Renal pelvis (tissue), 4 donors: ENCODE measurements around the gene SAMD3. TPM values are rescaled to one million over a fixed set of nuclear protein-coding genes. Genes with fewer than 3 reads are reported as not detected.
"Not testable (repeated sequence)": the region's sequence is repeated elsewhere in the genome, so short reads cannot be mapped to it uniquely, and the experiment has no call there.

Experiments
- DNase-seq: peaks from one replicate; pipeline ENCODE4 v3.0.0-alpha.2; 2013
- polyA plus RNA-seq, 3 donors: library from polyadenylated mRNA; unstranded; fragments of 120-200 nt; gene quantifications; one replicate each; pipeline ENCODE4 v1.2.1, GENCODE V29; 2013; ENCODE audit not compliant: insufficient read length in 3 of 3

Gene SAMD3
- polyA plus RNA-seq, 3 donors, result 0.64 to 1.0 (median 0.90) TPM

DNA sequence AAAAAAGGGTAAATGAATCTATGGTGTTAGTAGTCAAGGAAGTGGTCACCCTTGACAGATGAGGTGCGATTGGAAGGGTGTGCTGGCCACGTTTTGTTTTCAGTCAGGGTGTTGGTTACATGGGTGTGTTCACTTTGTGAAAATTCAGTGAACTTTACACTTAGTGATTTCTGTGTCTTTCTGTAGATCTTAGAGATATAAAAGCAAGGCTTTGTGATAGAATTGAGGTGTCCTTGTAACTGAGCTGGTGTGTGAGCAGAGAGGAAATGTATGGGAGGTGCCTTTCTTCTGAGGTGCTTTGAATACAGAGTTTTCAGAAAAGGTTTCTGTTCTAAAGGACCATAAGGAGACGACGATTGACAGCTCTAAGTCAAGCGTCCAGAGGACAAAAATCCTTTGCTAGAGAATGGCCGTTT lies 90.5 kb downstream of the SAMD3 start:
- DNase-seq, result no peak

DNA sequence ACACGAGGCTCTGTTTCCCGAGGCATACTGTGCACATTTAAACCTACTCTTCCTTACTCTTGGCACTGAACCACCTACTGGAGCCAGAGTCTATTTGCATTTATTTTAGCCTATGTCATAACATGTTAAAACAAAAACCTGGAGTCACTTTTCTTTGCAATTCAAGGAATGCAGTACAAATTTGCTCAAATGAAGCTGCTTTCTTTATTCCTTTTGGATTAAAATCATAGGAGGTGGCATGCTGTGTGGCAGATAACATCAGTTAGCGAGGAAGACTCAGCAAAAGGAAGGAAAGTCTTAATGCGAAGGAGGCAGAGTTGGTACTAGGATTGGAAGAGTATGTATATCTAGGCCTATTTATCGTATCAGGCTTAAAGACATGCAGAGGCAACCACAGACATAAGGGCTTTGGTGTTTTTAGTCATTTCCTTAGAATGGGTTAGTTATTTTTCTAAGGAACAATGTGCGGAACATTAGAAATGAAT lies 92.9 kb downstream of the SAMD3 start:
- no peak for DNase-seq

DNA sequence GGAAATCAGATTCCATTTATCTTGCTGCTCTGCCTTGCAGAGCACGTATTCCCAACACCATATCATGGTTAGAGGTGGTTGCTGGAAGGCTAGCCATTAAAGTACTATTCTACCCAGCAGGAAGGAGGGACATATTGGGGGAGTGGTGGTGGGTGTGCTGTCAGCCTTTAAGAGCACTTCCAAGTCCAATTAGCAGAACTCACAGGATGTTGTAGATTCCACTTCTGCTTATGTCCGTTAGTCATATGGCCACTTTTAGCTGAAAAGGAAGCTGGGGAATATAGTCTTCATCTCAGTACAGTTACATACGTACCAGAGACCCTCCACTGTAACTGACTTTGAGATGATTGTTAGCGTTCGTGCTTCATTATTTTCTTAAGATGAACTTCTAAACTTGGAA lies 94.4 kb downstream of the SAMD3 start:
- DNase-seq, result no peak

DNA sequence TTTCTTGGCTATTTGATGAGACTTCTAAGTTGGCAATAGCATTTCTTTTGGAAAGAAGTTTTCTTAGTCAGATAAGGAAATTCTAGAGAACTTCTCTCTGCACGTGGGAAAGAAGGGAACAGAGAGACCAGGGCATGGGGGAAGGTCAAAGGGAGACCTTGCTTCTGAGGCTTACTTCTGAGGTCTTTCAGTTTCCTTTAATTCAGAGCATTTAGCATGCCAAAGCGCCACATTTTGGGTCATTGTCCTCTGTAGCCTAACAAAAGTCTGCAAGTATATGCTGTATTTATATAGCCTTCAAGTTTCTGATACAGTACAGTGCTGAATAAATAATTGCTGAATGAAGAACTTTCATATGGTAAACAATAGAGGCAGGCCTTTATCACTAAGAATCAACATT lies 95.6 kb downstream of the SAMD3 start:
- no peak for DNase-seq

DNA sequence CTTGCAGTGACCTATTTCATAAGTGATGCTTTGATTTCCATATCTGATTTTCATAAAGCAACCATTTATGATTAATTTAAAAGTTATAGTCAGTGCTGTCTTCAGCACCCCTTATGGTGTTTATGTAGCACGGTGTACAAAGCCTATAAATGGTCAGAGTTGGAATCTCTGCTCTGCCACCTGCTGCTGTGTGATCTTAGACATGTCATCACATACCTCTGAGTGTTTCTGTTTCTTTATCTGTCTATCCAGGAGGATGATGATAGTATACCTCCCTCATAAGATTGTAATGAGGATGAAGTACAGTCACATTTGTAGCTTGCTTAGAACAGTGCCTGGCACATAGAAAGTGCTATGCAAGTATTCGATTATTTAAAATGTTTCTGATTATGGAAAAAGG lies 100.5 kb downstream of the SAMD3 start:
- DNase-seq, result no peak

DNA sequence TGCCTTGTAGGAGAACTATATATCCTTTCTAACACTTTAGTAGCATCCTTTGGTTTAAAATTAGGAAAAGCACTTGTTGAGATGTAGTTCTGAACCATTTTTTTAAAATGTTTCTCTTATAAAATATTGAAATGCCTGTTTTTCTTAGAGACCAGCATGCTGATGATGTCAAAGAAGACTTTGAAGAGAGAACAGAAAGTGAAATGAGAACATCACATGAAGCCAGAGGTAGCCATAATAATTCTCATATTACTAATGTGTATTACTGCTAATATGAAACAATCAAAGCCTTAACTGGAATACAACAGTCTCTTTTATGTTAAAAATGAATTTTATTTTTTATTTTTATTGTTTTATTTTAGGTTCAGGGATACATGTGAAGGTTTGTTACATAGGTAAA lies 102.0 kb downstream of the SAMD3 start:
- DNase-seq, result no peak

DNA sequence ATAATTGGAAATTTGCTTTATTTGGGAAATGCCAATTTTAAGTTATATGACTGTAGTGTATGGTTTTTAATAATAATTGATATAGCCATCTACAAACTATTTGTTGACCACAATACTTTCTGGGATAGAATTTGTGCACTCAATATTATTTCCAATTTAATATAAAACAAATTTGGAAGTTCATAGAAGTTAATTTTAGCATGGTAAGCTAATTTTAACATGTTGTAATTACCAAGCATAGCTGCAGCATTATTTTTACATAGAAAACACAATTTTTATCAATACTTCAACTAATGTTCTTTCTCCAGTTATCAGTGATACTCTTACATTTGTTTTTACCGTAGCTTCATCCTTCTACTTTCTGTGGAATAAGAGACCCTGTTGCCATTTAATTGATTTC lies 103.5 kb downstream of the SAMD3 start:
- DNase-seq, result no peak

DNA sequence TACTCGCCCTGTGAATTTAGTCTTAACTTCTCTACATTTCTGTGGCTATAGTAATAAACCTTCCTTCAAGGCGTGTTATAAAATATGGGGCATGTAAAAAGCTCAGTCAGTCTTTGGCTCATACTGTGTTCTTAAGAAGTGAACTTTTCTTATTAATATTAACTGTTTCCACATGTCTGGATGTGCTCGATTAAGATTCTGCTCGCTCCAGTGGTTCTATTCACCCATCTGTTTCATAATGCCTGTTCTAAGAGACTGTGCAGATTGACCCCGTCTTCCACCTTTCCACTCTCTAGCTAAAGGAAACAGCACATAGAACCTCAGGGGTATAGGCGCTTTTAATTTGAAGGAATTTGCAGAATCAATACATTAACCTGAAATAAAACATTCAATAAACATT lies 104.5 kb downstream of the SAMD3 start:
- no peak for DNase-seq

DNA sequence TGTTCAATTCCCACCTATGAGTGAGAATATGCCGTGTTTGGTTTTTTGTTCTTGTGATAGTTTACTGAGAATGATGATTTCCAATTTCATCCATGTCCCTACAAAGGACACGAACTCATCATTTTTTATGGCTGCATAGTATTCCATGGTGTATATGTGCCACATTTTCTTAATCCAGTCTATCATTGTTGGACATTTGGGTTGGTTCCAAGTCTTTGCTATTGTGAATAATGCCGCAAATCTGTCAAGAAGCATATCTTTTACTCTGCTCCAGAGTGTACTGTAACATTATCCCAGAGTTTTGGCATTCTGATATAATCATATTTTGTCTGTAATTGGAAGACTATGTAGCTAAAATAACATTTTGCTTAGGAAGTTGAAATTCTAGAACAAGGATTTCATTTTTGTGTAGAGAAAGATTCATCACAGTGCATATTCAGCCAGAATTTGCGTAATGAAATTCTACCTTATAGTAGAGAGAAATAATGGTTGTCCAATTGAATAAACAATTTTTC lies 105.5 kb downstream of the SAMD3 start:
- DNase-seq, result not testable (repeated sequence)

DNA sequence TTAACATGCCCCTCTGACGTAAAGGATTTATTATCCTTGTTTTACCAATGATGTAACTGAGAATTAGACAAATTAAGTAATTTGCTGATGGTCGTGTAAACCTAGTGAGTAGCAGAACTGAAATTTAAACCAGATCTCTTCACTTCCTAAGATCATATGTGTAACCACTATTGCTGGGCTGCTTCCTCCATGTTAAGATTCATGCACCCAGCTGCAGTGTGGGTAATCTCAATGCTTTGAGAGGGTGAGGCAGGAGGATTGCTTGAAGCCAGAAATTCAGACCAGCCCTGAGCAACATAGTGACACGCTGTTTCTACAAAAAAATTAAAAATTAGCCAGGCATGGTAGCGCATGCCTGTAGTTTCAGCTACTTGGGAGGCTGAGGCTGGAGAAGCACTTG lies 106.5 kb downstream of the SAMD3 start:
- DNase-seq, result no peak

DNA sequence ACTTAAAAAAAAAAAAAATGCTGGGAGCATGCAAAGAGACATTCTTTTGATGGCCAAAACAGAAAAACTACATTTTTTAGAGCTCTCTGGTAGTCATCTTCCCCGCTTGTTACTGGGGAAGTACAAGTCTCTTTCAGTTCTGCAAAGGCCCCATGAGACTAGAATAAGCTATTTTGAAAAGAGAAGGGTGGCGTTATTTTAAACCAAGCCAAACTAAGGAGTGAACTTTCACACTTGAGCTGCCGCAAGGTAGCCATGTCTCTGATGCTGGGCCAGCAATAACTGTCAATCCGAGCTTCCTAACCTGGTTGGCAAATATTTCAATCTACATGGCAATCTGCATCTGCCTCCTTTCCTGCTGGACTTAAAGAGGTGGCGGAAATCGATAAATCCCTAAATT lies 107.7 kb downstream of the SAMD3 start:
- DNase-seq, result no peak

DNA sequence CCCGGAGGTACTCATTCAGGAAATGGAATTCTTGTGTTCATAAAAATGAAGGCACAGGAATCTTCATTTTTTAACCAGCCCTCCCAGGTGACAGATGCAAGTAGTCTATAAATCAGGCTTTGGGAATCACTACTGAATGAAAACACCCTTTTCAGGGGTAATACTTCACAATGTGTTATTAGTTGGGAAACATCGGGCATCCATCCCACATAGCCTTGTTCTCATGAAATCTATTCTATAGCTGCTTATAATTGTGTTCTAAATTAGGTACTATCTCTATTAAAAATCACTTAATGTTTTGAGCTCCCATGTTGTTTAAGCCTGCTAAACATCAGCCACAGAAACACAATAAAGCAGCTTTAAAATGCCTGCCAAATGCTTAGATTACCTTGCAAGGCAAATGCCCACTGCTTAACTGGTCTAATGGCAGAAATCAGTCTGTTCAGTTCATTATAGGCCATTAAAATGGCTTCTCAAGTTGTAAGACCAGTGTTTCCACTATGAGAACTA lies 109.5 kb downstream of the SAMD3 start:
- DNase-seq, result no peak

DNA sequence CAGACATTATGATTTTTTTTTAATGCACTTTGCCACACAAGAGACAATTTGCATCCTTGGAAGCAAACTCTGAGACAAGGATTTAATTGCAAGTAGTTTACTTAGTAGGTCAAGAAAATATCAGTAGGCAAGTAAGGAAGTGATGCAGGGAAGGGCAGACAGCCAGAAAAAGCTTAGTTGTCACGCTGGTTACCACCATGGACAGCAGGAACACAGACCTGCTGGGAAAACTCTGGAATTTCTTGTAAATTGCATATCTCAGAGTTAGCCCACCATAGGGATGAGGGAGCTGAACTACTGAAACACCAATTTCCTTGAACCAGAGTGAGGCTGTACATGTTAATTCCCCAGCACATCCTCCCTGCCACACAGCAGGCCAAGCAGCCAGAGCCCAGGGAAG lies 111.7 kb downstream of the SAMD3 start:
- no peak for DNase-seq

DNA sequence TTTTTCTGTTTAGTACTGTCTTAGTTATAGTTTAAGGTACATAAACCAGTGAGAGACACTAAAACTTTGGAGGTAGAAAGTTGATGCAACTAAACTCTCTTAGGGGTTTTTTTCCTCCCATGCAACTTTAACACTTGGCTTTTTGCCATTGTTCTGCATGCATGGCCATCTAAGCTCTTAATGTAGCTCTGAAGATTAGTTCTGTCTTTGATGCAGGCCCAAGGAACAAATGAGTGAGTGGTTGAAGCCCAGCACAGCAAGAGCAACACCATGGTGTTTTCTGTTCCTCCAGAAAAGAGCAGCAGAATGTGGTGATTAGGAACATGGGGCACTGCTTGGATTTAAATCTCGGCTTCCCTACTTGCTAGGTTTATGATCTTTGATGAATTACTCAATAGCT lies 115.0 kb downstream of the SAMD3 start:
- DNase-seq, result no peak

DNA sequence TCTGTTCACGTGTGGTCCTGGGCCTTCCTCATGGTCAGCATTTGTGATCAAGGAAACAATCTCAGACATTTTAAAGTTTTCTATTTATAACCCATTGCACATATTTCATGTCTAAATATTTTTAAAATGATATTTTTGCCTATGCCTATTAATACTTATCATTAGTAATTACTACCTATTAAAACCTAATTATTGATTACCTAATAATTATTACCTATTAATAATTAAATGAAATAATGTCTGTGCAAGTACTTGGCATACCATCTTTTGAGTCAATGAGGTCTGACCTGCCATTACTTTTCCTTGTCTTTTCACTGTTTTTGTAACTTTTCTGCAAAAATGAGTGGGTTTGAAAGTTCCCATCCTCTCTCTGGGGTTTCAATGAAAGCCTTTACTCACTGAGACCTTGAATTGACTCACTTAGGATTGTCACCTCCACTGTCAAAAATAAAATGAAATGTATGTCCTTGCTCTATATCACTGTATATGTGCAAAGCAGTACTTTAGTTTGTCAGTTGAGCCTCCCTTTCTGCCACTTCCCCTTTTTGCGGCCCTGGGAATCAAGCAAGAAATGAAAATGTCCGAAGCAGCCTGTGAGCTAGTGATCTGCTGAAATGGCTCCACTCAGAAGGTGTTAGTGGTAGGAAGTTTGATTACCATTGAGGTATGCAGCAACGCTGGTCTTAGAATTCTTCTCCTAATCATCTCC lies 116.6 kb downstream of the SAMD3 start:
- DNase-seq, result no peak

DNA sequence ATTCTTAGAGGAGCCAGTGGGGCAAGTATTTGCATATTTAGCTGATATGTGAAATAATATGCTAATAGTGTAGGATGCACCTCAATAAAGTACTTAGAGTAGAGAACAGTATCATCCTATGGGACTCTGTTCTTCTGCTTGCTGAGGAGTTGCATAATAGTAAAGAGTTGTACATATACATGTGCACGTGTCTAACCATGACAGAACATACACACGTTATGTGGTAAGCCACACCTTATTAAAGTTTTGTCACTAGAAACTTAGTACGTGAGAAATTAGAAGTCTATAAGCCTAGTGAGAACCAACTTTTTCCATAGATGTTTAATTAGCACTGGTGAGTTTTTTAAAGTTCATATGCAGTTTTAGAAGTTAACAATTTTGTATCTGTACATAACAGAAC lies 123.6 kb downstream of the SAMD3 start:
- no peak for DNase-seq

DNA sequence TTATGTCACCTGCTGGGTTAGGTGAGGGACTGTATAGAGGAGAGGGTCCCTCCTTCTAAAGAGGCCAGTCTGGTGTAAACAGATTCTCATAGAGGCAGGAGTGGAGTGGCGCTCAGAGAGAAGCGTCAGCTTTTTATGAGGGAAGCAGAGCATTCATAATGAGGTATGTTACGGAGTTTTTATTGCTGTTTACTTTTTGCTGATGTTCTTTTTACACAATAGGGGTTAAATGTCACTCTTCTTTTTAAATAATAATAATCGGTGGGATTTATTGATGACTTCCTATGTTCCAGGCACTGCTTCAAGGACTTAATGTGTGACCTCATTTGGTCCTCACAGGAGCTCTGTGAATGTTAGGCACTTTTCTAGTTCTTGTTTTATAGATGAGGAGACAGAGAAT lies 124.4 kb downstream of the SAMD3 start:
- no peak for DNase-seq

Other genes starting within 250 kb of the SAMD3 start
- 10 to 100 TPM; 17.3 to 24.1 (median 21.0) TPM for gene L3MBTL3, start 204.4 kb downstream of the SAMD3 start, polyA plus RNA-seq
- 10 to 100 TPM; 22.9 to 24.1 (median 23.6) TPM for gene TMEM200A, start 143.1 kb upstream of the SAMD3 start, polyA plus RNA-seq